Measurements from ENCODE around the gene PTGIS.
"Not testable (repeated sequence)": the region's sequence is repeated elsewhere in the genome, so short reads cannot be mapped to it uniquely, and the experiment has no call there.

- TF ChIP-seq POLR2A (IDR thresholded peaks at IDR 0.05; ENCODE audit: low read depth, low read length); POLR2AphosphoS5 (IDR thresholded peaks at IDR 0.05; ENCODE audit: low read depth, low read length); TAF1 (IDR thresholded peaks at IDR 0.05; ENCODE audit: borderline replicate concordance, low read depth, low read length): not testable (repeated sequence)
Measured at GRCh38 chr20:49611539-49612126, 43.7 kb upstream of the PTGIS start.
